Vagina (tissue), 2 donors: ENCODE measurements around the gene FIGN. TPM values are rescaled to one million over a fixed set of nuclear protein-coding genes. Genes with fewer than 3 reads are reported as not detected.

Experiments
- DNase-seq, 2 donors: peaks; one replicate each; pipeline ENCODE4 v3.0.0-alpha.2; 2017; ENCODE audit errors: extremely low spot score in 2 of 2
- H3K27ac ChIP-seq: fragments of 200-600 bp; sonication (generic); one replicate; pipeline ENCODE4 v1.5.1; 2019
- H3K27me3 ChIP-seq: fragments of 200-600 bp; sonication (generic); one replicate; pipeline ENCODE4 v1.5.1; 2019
- H3K36me3 ChIP-seq, 2 donors: fragments of 200-600 bp; sonication (generic); one replicate each; pipeline ENCODE4 v1.5.1; 2017 to 2019
- H3K4me1 ChIP-seq: fragments of 200-600 bp; sonication (generic); one replicate; pipeline ENCODE4 v1.5.1; 2019
- H3K4me3 ChIP-seq, 2 donors: fragments of 200-600 bp; sonication (generic); 1 replicate in 1 of 2; 2 replicates in 1 of 2; pipeline ENCODE4 v1.5.1; 2016 to 2019
- H3K9me3 ChIP-seq: fragments of 200-600 bp; sonication (generic); one replicate; pipeline ENCODE4 v1.5.1; 2019
- CTCF ChIP-seq, 3 experiments: fragments of 450-650 bp in 2 of 3; fragments of 200-600 bp in 1 of 3; sonication (generic) in 1 of 3; IDR thresholded peaks; one replicate each; pipeline ENCODE4 v1.5.1; 2017 to 2019; ENCODE audit warnings: antibody characterized with exemption in 3 of 3, mild to moderate bottlenecking in 2 of 3, moderate library complexity in 2 of 3
- POLR2A ChIP-seq, 2 donors: fragments of 450-650 bp; IDR thresholded peaks; one replicate each; pipeline ENCODE4 v1.6.1; 2017; ENCODE audit warnings: antibody characterized with exemption in 2 of 2, mild to moderate bottlenecking in 2 of 2, moderate library complexity in 2 of 2
- POLR2AphosphoS5 ChIP-seq, 2 donors: sonication (generic); formaldehyde crosslinking; IDR thresholded peaks; one replicate each; pipeline ENCODE4 v1.9.0; 2017; ENCODE audit warnings: antibody characterized with exemption in 2 of 2, mild to moderate bottlenecking in 2 of 2, low read depth in 1 of 2; ENCODE audit not compliant: insufficient read depth in 1 of 2
- intact Hi-C: fragments of 100-400 bp; cut with DNase I; formaldehyde crosslinking; loops from one replicate; pipeline ENCODE4 v1.15.1; 2023
- total RNA-seq: library from RNA; depleted of rRNA; stranded (reverse); fragments of >200 nt; gene quantifications from one replicate; pipeline ENCODE4 v1.2.3, GENCODE V29; 2016

Gene FIGN
- total RNA-seq, 1 donor from 2014 or later = 3.2 TPM

GRCh38 chr2:163621445-163622004 lies 114.3 kb downstream of the FIGN start:
- Histone ChIP-seq H3K9me3 (no peaks in the 10 kb centered on the region), H3K36me3 (no peaks in the 10 kb centered on the region), H3K27me3 (no peaks in the 10 kb centered on the region), H3K4me3 (no peak overlapping the region), H3K4me1 (no peaks in the 10 kb centered on the region), H3K27ac (no peak overlapping the region)
- intact Hi-C loops = no loop called here
- TF ChIP-seq POLR2AphosphoS5 (IDR thresholded peaks at IDR 0.05; ENCODE audit: insufficient read depth in 1 of 2, low read depth in 1 of 2) (no peak), CTCF (IDR thresholded peaks at IDR 0.05) (no peak), POLR2A (IDR thresholded peaks at IDR 0.05) (no peak)
- no peak for DNase-seq

GRCh38 chr2:163617517-163617916 lies 118.3 kb downstream of the FIGN start:
- intact Hi-C loops = no loop called here
- H3K27me3 ChIP-seq = no peaks in the 10 kb centered on the region
- no peaks in the 10 kb centered on the region for H3K4me1 ChIP-seq
- DNase-seq = no peak
- H3K36me3 ChIP-seq = no peaks in the 10 kb centered on the region
- H3K4me3 ChIP-seq = no peak overlapping the region
- no peak overlapping the region for H3K27ac ChIP-seq
- TF ChIP-seq POLR2AphosphoS5 (IDR thresholded peaks at IDR 0.05; ENCODE audit: insufficient read depth in 1 of 2, low read depth in 1 of 2) (no peak), CTCF (IDR thresholded peaks at IDR 0.05) (no peak), POLR2A (IDR thresholded peaks at IDR 0.05) (no peak)
- no peaks in the 10 kb centered on the region for H3K9me3 ChIP-seq

- Histone ChIP-seq H3K36me3 (no peaks in the 10 kb centered on the region), H3K9me3 (no peaks in the 10 kb centered on the region), H3K4me3 (no peak overlapping the region), H3K27ac (no peak overlapping the region), H3K4me1 (no peaks in the 10 kb centered on the region), H3K27me3 (no peaks in the 10 kb centered on the region)
- no peak for TF ChIP-seq CTCF (IDR thresholded peaks at IDR 0.05)
- no peak for TF ChIP-seq POLR2AphosphoS5 (IDR thresholded peaks at IDR 0.05; ENCODE audit: insufficient read depth in 1 of 2, low read depth in 1 of 2)
- TF ChIP-seq POLR2A (IDR thresholded peaks at IDR 0.05) = no peak
- intact Hi-C loops = no loop called here
- DNase-seq = no peak
Observed at GRCh38 chr2:163613266-163613731, 122.5 kb downstream of the FIGN start.

- Histone ChIP-seq H3K27ac (no peak overlapping the region), H3K36me3 (no peaks in the 10 kb centered on the region), H3K27me3 (no peaks in the 10 kb centered on the region), H3K4me3 (no peak overlapping the region), H3K9me3 (no peaks in the 10 kb centered on the region), H3K4me1 (no peaks in the 10 kb centered on the region)
- TF ChIP-seq POLR2AphosphoS5 (IDR thresholded peaks at IDR 0.05; ENCODE audit: insufficient read depth in 1 of 2, low read depth in 1 of 2) = no peak
- TF ChIP-seq POLR2A (IDR thresholded peaks at IDR 0.05) = no peak
- no peak for TF ChIP-seq CTCF (IDR thresholded peaks at IDR 0.05)
- DNase-seq = no peak
- intact Hi-C loops = no loop called here
Observed at GRCh38 chr2:163612332-163612731, 123.5 kb downstream of the FIGN start.

GRCh38 chr2:163611557-163611906 lies 124.3 kb downstream of the FIGN start:
- intact Hi-C loops = no loop called here
- Histone ChIP-seq H3K9me3 (no peaks in the 10 kb centered on the region), H3K36me3 (no peaks in the 10 kb centered on the region), H3K4me3 (no peak overlapping the region), H3K4me1 (no peaks in the 10 kb centered on the region), H3K27me3 (no peaks in the 10 kb centered on the region), H3K27ac (no peak overlapping the region)
- no peak for DNase-seq
- TF ChIP-seq POLR2A (IDR thresholded peaks at IDR 0.05) = no peak
- no peak for TF ChIP-seq POLR2AphosphoS5 (IDR thresholded peaks at IDR 0.05; ENCODE audit: insufficient read depth in 1 of 2, low read depth in 1 of 2)
